ENCODE data around the gene L3MBTL2. TPM values are rescaled to one million over a fixed set of nuclear protein-coding genes. Genes with fewer than 3 reads are reported as not detected.

Gene L3MBTL2
- total RNA-seq, 1 donor from 2014 or later: 26.1 TPM

DNA sequence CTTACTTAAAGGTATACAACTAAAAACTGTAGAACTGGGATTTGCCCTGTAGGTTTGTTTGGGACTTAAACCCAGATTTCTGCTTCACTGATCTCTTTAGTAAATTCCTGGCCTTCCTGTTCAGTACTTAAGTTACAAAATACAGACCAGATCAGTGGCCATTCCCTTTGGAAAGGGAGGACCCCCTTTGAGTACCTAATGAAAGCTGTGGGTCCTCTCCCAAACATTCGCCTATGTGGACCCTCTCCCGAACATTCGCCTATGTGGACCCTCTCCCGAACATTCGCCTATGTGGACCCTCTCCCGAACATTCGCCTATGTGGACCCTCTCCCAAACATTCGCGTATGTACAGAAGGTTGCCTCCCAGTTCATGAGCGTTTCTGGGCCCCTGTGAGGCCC, 10.3 kb downstream of the L3MBTL2 start:
- DNase-seq (ENCODE audit: low read depth): no peak

DNA sequence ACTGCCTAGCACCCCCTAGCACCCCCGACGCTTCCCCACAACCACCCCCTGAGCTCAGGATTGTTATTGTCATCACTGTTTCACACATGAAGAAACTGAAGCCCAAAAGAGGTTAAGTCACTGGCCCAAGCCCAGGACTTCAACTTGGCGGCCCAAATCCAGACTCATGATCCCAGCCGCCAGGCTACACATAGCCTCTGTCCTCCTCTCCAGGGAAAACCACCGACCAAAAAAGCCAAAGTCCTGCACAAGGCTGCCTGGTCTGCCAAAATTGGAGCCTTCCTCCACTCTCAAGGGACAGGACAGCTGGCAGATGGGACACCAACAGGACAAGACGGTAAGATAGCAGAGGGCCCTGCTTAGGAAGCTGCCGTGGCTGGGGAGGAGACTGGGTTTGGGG, 10.8 kb downstream of the L3MBTL2 start:
- DNase-seq (ENCODE audit: low read depth): no peak

DNA sequence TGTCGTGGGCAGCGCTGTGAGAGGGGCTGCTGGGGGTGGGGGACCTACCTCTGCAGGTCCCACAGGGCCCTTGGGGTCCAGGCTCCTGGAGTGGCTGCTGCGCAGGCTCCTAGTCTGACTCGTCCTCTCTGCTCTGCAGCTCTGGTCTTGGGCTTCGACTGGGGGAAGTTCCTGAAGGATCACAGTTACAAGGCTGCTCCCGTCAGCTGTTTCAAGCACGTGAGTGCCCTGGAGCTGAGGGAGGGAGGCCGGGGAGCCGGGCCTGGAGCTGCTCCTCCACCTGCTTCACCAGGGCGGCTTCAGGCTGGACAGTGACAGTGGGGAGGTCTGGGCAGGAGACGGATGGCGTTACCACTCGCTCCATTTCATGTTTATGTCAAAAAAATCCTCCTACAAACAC, 11.9 kb downstream of the L3MBTL2 start:
- no peak for DNase-seq (ENCODE audit: low read depth)

DNA sequence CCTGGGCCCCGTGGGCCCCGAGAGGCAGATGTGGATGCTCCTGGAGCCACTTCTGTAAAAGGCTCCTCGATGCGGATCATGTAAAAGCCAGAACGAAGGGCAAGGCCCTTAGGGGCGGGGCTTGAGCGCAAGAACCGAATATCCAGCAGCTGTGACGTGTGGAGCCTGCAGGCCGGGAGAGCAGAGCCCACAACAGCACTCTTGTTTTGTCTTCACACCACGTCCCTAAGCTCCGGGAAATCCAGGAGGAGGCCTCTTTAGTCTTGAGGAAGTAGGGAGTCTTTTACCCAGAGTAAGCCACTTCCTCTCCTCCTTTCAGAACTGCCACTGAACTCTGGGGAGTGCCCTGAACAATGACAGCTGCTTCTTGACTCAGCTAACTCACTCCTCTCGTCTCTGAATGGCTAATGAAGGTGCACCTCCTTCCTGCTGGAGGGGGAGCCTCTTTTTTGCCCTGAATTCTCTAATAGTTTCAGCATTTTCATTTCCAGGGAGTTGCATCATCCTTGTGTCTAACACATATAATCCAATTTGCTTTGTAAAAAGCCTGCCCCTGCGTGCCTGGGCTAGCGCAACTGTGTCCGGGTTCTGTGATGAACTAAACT, 12.5 kb downstream of the L3MBTL2 start:
- DNase-seq (ENCODE audit: low read depth): peak; percentile 20

DNA sequence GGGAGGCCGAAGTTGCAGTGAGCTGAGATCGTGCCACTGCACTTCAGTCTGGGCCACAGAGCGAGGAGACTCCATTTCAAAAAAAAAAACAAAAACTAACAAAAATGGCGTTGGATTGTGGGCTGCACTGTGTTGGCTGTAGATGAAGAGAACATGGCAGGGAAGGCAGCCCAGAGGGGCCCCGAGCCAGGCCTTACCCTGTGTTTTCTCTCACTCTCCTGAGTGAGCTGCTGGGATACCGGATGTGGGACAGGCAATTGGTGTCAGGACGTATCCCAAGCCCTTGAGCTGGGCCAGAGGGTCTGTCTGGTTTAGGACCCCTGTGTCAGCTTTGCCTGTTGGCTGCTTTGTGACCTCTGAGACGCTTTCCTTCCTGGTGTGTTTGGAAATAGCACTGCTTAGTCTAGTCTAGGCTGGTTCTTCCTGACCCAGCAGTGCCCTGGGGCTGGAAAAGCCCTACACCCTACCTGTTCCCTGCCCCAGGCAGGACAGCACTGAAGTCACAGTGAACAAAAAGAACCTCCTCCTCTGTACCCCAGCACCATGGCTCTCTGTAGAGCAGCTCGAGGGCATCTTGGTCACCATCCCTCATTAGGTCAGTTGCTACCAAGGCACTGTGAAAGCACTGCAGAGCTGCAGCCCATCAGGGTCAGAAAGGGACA, 17.9 kb downstream of the L3MBTL2 start:
- DNase-seq (ENCODE audit: low read depth): no peak

DNA sequence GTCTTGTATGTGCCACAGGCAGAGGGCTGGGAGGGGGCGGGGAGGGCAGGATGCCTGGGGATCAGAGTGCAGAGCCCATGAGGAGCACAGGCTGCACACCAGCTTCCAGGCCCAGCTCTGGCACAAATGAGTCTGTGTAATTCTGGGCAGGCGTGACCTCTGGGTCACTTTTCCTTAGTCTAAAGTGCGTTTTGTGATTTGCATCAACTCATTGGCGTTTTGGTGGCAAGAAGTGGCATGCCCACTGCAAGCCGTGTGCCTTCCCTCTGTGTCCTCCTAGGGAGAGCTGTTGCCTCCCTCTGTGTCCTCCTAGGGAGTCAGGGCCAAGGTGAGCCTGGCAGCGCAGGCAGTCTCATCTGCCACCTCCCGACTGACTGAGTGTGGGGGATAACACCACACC, 18.4 kb downstream of the L3MBTL2 start:
- DNase-seq (ENCODE audit: low read depth): no peak

DNA sequence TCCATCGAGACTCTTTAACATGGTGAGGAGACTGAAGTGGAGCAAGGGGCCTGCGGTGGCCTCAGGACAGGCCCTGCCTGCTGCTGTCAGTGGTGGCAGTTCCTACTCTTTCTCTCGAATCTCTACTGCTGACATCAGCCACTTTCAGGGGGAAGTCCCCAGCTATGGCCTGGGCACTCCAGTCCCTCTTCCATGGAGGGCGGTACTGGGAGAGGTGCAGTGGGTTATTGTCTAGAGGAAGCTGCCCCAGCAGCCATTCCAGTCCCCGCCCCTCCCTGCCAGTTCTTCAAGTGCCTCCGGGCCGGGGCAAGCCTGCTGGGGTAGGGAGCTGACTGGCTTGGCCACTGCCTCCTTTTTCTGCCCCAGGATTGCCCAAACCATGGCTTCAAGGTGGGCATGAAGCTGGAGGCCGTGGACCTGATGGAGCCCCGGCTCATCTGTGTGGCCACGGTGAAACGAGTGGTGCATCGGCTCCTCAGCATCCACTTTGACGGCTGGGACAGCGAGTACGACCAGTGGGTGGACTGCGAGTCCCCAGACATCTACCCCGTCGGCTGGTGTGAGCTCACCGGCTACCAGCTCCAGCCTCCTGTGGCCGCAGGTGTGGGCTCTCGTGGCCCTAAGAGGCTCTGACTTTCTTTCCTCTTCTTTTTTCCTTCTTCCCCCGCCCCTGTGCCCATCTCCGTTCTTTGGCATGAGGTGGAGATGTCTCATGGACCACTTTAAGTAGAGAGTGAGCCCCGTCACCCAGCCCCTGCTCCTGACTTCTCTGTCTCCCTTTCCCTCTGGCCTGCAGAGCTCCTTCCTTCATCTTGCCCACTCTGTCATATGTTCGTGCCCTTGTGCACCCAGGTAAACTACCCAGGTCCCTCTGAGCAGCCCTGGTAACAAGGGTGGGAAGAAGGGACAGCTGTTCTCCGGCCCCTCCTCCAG, 21.9 kb downstream of the L3MBTL2 start:
- DNase-seq (ENCODE audit: low read depth): no peak

DNA sequence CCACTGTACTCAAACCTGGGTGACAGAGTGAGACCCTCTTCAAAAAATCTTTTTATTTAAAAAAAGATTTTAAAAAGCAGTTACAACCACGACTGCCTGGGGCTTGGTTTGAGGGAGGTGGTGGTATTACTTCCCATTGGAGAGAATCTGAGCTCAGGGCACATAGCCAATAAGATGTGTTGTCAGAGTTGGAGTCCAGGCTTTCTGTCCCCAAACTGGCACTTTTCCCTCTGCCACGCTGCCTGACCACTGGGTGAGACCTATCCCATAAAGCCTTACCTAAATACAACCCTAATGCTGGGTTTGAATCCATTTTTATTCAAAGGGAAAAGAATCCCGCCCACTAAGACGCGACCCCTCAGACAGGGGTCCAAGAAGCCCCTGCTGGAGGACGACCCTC, 24.1 kb downstream of the L3MBTL2 start:
- no peak for DNase-seq (ENCODE audit: low read depth)

DNA sequence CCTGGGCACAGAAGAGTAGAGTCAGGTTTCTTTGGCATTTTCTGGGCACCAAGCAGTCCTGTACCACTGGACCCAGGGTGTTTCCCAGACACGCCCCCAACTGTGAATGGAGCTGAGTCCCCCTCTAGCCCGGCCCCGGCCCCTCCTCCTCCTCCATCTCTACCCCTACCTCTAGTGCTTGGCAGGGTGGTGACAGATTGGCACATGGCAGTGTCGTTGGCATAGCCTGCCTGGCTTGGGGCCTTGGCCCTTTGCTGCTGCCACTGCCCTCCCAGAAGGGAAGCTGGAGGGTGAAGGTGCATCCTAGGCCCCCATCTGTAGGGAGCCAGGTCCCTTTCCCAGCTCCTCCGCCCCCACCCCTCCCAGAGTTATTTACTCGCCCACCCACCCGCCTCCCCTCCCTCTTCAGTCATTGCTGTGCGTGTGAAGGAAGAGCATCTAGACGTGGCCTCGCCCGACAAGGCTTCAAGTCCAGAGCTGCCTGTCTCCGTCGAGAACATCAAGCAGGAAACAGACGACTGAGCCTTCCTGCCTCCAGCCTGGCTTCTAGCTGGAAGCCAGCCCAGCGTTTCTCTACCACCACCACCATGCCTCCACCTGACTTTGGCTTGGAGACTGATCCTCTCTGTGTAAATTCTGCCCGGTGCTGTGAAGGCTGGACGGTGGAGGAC, 24.8 kb downstream of the L3MBTL2 start:
- no peak for DNase-seq (ENCODE audit: low read depth)

DNA sequence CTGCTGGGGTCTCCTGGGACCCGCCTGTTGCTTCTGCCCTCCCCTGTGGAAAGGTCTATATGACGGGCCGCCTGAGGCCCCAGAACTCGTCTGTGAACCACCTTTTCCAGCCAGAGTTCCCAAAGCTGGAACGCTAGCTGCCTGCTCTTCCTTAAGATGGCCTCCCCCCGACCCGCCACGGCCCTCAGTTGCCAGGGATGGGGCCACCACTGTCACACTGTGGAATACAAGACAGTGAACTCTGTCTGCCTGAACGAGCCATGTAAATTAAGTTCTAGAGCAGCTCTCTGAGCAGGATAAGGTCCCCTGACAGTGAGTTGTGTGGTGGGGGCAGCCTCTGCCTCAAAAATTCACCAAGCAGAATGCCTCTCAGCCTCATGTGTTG, 25.3 kb downstream of the L3MBTL2 start:
- no peak for DNase-seq (ENCODE audit: low read depth)

DNA sequence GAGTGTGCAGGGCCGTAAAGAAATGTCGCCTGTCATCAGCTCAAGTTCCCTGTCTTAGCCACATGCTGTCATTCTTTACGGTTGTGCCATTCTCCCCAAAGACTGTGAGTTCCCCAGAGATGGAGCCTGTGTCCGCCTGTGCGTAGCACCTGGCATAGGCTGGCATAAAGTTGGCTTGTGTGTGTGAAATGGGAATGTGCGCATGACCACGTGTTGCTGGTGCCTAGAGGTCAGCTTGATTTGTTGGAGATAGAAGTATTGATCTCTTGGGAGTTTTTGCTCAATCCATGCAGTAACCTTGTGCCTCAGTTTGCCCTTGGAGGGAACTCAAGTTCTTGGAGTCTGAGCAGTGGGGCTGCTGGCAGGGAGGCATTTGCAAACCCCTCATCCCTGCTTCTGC, 26.3 kb downstream of the L3MBTL2 start:
- DNase-seq (ENCODE audit: low read depth): no peak

DNA sequence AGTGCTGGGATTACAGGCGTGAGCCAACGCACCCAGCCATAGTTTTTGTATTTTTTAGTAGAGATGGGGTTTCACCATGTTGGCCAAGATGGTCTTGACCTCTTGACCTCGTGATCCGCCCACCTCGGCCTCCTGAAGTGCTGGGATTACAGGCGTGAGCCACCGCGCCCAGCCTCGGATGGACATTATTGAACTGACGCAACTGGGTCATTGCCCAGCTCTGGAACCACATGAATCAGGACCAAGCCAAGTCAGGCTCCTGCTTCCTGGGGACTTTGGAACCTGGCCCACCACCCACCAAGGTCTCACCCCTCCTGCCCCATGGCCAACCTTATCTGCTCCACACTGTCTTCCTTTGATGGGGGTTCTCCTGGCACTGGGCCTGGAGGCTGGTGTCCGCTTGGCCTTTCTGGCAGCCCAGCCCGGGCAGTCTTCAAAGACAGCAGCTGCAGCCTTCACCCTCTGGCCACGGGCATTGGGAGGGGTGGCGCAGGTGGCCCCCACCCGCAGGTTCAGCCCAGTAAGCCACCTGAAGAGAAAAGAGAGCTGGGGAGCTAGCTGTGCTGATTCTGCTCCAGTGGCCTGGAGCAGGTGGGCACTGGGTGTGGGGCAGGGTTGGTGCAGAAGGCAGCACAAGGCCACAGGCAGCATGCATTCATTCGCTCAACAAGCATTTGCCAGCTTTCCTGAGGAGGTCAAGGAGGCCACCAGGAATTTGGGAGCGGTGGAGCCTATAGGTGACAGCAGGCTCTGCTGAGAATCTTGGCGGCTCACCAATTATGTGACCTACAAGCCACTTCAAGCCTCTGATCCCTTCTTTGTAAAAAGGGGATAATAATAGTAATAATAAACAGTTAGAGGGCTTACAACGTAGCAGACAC, 29.9 kb downstream of the L3MBTL2 start:
- DNase-seq (ENCODE audit: low read depth): no peak

DNA sequence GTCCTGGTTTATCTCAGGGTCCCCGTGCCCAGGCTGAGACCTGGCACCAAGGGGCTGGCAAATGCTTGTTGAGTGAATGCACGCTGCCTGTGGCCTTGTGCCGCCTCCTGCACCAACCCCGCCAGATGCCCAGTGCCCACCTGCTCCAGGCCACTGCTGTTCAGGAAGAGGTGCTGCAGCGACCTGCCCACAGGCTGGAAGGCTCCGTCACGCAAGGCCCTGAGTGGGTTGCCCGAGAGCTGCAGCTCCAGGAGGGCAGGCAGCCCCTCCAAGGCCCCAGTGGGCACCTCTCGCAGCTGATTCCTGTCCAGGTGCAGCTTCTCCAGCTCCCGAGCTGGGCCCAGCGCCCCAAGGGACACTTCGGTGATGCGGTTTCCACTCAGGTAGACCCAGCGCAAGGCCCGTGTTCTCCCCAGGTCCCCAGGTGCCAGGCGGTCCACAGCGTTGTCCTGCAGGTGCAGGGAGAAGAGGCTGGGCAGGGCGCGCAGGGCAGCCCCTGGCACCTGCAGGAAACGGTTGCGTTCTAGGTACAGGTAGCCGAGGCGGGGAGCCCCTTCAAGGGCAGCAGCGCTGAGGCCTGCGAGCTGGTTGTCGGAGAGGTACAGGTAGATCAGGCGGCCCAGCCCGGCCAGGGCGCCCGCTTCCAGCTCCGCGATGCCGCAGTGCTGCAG, 32.1 kb downstream of the L3MBTL2 start:
- no peak for DNase-seq (ENCODE audit: low read depth)

DNA sequence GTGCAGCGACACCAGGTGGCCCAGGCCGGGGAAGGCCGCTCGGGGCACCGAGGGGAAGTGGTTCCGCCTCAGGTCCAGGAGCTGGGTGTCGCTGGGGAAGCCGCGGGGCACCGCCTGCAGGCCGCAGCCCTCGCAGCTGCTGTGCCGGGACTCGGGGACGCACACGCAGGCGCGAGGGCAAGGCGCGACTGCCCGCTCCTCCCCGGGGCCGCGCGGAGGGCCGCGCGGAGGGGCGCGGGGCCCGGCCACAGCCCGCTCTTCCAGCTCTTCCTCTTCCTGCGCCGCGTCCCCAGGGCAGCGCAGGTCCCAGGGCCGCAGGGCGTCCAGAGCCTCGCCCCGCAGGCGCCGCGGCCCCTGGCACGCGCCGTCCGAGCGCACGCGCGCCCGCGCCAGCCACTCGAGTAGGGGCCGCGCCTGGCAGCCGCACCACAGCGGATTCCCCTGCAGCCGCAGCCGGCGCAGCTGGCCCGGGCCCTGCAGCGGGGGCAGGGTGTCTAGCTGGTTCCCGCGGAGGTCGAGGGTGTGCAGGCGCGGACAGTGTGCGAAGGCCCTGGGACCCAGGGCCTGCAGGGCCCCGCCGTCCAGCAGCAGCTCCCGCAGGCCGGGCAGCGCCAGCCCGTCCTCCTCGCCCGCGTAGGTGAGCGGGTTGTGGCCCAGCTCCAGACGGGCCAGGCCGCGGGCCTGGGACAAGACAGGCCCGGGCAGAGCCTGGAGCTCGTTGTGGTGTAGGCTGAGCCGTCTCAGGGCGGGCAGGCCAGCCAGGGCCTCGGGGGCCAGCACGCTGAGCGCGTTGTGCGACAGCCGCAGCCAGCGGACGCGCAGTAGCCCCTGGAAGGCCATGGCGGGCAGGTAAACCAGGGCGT, 32.8 kb downstream of the L3MBTL2 start:
- DNase-seq (ENCODE audit: low read depth): peak; percentile 27

DNA sequence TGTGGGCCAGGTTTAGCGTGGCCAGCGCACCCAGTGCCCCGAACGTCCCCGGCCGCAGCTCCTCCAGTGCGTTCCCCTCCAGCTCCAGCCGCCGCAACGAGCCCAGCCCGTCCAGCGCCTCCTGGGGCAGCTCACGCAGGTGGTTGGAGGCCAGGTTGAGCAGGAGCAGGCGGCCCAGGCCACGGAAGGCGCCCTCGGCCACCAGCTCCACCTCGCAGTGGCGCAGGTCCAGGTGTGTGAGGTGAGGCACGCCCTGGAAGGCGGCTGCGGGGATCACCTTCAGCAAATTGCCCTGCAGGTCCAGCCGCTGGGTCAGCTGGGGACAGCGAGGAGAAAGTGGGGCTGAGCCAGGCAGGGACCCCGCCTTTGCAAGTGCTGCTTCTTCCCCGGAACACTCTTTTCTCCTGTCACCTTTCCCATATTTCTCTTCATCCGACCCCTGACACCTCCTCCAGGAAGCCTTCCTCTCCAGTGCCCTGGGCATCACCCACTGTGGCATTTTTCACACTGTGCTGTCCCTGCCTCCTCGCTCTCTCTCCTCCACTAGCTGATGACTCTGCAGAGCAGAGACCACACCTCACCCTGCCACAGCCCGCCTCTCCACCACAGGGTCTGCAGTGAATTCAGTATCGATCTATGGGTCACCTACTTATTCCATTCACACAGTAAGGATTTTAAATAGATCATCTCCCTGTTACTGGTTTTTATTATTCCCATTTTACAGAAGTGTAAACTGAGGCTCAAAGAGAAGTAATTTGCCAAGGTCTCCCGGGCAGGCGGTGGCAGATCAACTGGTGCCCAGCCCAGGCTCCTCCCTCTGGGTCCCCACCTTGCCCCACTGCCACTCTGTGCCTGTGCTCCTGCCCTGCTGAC, 33.7 kb downstream of the L3MBTL2 start:
- DNase-seq (ENCODE audit: low read depth): no peak

DNA sequence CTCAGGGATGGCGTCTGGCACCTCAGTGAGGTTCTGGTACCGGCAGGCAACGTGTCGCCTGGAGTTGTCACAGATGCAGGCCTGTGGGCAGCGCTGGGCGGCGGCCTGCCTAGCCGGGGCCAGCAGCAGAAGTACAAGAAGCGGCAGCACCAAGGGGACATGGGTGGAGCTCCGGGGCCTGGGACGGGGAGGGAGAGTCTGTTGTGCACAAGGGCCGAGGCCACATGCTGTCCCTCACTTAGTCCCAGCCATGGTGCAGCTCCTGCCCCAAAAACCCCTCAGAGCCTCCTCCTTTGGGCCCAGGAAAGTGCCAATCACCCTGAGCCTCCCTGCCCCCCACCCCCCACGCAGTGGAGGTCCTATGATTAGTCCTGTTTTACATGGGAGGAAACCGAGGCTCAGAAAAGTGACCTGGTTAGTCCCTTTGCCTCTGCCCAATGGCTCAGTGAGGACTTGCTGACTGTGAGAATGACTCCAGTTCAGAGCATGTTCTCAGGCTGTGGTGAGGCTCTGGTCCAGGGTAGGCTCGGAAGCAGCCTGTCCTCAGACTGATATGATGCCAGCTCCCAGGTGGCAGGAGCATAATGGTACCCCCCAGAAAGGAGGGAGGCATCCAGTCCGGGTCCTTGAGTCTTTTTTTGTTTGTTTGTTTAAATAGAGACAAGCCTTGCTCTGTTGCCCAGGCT, 34.5 kb downstream of the L3MBTL2 start:
- no peak for DNase-seq (ENCODE audit: low read depth)

DNA sequence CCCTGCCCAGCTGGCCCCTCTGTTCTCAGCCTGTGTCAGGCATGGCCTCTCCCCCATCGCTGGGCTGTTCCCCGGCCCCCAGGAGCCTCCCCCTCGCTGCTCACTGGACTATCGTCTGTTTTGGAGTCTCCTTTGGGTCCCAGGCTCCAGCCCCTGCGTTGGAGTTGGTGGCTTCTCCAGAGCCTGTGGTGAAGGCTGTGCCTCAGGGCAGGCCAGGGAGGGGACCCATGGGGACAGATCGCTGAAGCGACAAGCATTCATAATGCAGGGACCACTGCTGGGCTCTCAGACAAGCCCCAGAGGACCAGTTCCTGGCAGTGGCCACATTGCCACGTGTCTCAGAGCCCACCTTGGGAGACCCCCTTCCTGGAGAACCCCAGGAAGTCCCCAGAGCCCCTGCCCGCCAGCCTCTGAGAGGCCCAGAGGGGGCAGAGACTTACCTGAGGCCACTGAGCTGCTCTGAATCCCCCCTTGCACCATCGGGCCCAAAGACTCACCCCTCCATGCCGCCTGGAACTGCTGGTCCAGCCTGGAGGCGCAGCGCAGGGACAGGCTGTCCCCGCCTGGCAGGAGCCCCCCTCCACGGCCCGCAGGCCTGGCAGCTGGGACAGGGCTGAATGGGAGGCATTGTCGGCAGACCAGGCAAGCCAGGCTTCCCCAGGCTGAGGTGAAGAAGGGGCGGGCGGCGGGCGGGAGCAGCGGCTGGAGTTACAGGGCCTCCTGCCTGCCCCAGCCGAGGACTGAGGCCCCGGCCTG, 35.4 kb downstream of the L3MBTL2 start, which contains the start of gene CHADL:
CHADL (minus strand) TSS at position 555 of the 756 bp plus-strand sequence; CDS start at position 505, 50 bp downstream.
- DNase-seq (ENCODE audit: low read depth): no peak
